Epithelial cell of prostate (primary cell): ENCODE measurements around the gene RAB7A.

ENCODE experiments used
- DNase-seq: peaks from one replicate; pipeline ENCODE4 v3.0.0-alpha.2; 2011; ENCODE audit warnings: low read depth, low spot score
- H3K27ac ChIP-seq: fragments of 450-650 bp; 2 replicates; pipeline ENCODE4 v1.5.1; 2017; ENCODE audit warnings: mild to moderate bottlenecking

The RAB7A gene

GRCh38 chr3:128726023-128727016 is at the start of gene RAB7A:
RAB7A (plus strand) TSS chr3:128726183; CDS start chr3:128795368, 69,185 bp downstream.
- DNase-seq: peak; percentile 83
- peak within 1 kb of the TSS; percentile 99 for H3K27ac ChIP-seq

GRCh38 chr3:128679338-128679737 is 46.6 kb upstream of the RAB7A start:
- DNase-seq: no peak
- H3K27ac ChIP-seq: no peak overlapping the region

GRCh38 chr3:128680603-128681368 is 45.2 kb upstream of the RAB7A start:
- peak; percentile 70 for DNase-seq
- peak overlapping the region; percentile 81 for H3K27ac ChIP-seq

- peak overlapping the region; percentile 81 for H3K27ac ChIP-seq
- no peak for DNase-seq
Observed at GRCh38 chr3:128681369-128681829, 44.6 kb upstream of the RAB7A start.

GRCh38 chr3:128683957-128684356 is 42.0 kb upstream of the RAB7A start:
- no peak overlapping the region for H3K27ac ChIP-seq
- DNase-seq: no peak

- no peak overlapping the region for H3K27ac ChIP-seq
- DNase-seq: no peak
Observed at GRCh38 chr3:128684986-128685726, 40.8 kb upstream of the RAB7A start.

GRCh38 chr3:128686465-128686864 is 39.5 kb upstream of the RAB7A start:
- no peak overlapping the region for H3K27ac ChIP-seq
- no peak for DNase-seq

GRCh38 chr3:128689060-128689459 is 36.9 kb upstream of the RAB7A start:
- DNase-seq: no peak
- no peak overlapping the region for H3K27ac ChIP-seq

GRCh38 chr3:128693696-128694095 is 32.3 kb upstream of the RAB7A start:
- no peak overlapping the region for H3K27ac ChIP-seq
- DNase-seq: no peak

- DNase-seq: no peak
- H3K27ac ChIP-seq: no peak overlapping the region
Observed at GRCh38 chr3:128697341-128697740, 28.6 kb upstream of the RAB7A start.

GRCh38 chr3:128698211-128699047 is 27.6 kb upstream of the RAB7A start:
- H3K27ac ChIP-seq: no peak overlapping the region

GRCh38 chr3:128701342-128702212 is 24.4 kb upstream of the RAB7A start:
- DNase-seq: no peak
- H3K27ac ChIP-seq: peak overlapping the region; percentile 10

More at GRCh38 chr3:128698211-128699047, 27.6 kb upstream of the RAB7A start:
- DNase-seq: no peak

GRCh38 chr3:128702391-128702790 is 23.6 kb upstream of the RAB7A start:
- H3K27ac ChIP-seq: peak overlapping the region; percentile 10
- DNase-seq: no peak

GRCh38 chr3:128703561-128703960 is 22.4 kb upstream of the RAB7A start:
- no peak overlapping the region for H3K27ac ChIP-seq
- DNase-seq: no peak

- H3K27ac ChIP-seq: no peak overlapping the region
- no peak for DNase-seq
Observed at GRCh38 chr3:128706086-128706615, 19.8 kb upstream of the RAB7A start.

GRCh38 chr3:128707928-128708494 is 18.0 kb upstream of the RAB7A start:
- no peak overlapping the region for H3K27ac ChIP-seq
- no peak for DNase-seq

- DNase-seq: no peak
- H3K27ac ChIP-seq: no peak overlapping the region
Observed at GRCh38 chr3:128709038-128709437, 16.9 kb upstream of the RAB7A start.
